ENCODE measurements around the gene TSKU.
A peak's percentile ranks its signal among the peaks of the same experiment; 100 is the strongest.

Gene TSKU

DNA sequence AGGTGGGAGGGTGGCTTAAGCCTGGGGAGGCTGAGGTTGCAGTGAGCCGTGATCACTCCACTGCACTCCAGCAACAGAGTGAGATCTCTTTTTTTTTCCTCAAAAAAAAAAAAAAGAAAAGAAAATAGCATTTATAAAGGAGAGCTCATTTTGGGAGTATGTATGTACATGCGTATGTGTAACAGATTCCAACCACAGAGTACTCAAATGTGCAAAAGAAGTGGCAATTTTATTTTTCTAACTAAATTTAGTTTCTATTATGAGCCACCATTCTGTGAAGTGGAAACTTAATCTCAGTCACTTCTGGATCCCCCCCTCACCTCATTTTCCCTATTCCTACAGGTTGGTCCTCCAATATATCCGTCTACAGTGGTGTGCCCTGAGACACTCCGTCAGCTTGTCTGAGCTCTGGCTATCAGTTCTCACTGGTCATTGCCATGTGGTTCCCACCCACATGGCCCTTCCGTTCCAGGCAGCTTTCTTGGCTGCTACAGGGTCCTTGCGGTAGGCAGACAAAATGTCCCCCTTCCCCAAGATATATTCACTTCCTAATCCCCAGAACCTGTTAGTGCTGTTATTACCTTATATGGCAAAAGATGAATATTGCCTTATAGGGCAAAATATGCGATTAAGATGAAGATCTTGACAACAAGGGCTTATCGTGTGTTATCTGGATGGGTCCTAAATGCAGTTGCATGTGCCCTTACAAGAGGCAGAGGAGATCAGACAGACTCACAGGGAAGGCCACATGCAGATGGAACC lies 35.8 kb upstream of the TSKU start:
- TF ChIP-seq GATA3 (IDR thresholded peaks at IDR 0.05; ENCODE audit: low read depth, low read length), result peak; percentile 17; the same call in 1 of the 2 replicates
- TF ChIP-seq GATA2 (IDR thresholded peaks at IDR 0.05; ENCODE audit: low read depth, low read length), result no peak; the same call in 1 of the 2 replicates

- TF ChIP-seq GATA3 (IDR thresholded peaks at IDR 0.05; ENCODE audit: low read depth, low read length), result no peak
- TF ChIP-seq GATA2 (IDR thresholded peaks at IDR 0.05; ENCODE audit: low read depth, low read length), result no peak
These were observed 35.0 kb upstream of the TSKU start for GRCh38 chr11:76747915-76748860.

DNA sequence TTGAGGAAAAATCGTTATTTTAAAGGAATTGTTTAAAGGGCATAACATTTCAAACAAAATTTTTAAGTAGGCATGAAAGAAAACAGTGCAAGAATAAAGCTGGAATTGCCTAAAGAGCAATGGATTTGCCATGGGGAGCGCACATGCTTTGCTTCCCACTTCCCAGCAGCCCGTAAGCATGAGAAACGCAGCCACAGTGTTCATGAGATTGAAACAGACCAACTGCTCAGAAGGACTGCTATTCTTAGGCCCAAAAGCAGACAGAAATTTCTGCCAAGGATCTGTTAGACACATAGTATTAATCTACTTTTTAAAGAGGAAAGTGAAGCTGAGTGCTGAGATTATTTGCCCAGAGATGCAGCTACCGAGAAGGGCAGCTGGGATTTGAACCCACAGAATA lies 34.2 kb upstream of the TSKU start:
- TF ChIP-seq GATA2 (IDR thresholded peaks at IDR 0.05; ENCODE audit: low read depth, low read length), result no peak
- TF ChIP-seq GATA3 (IDR thresholded peaks at IDR 0.05; ENCODE audit: low read depth, low read length), result no peak

DNA sequence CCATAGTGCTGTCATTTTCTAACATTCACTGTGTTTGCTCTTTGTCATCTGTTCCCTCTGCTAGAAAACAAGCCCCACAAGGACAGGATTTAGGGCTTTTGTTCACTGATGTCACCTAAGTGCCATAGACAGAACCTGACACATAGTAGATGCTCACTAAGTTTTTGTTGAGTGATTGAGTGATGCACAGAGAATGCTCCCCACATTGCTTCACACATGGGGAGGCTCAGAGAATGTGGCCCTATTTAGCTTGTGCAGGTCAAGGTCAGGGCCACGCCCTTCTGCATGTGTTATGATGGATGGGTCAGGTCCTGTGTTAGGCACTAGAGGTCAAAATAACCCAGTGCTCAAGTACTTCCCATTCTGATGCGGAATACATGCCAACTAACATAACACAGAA lies 33.1 kb upstream of the TSKU start:
- TF ChIP-seq GATA3 (IDR thresholded peaks at IDR 0.05; ENCODE audit: low read depth, low read length), result no peak
- TF ChIP-seq GATA2 (IDR thresholded peaks at IDR 0.05; ENCODE audit: low read depth, low read length), result no peak

GRCh38 chr11:76750746-76751145 lies 32.4 kb upstream of the TSKU start:
- TF ChIP-seq GATA2 (IDR thresholded peaks at IDR 0.05; ENCODE audit: low read depth, low read length), result no peak
- TF ChIP-seq GATA3 (IDR thresholded peaks at IDR 0.05; ENCODE audit: low read depth, low read length), result no peak

GRCh38 chr11:76752321-76753143 lies 30.6 kb upstream of the TSKU start:
- TF ChIP-seq GATA3 (IDR thresholded peaks at IDR 0.05; ENCODE audit: low read depth, low read length) (no peak), GATA2 (IDR thresholded peaks at IDR 0.05; ENCODE audit: low read depth, low read length) (no peak)

DNA sequence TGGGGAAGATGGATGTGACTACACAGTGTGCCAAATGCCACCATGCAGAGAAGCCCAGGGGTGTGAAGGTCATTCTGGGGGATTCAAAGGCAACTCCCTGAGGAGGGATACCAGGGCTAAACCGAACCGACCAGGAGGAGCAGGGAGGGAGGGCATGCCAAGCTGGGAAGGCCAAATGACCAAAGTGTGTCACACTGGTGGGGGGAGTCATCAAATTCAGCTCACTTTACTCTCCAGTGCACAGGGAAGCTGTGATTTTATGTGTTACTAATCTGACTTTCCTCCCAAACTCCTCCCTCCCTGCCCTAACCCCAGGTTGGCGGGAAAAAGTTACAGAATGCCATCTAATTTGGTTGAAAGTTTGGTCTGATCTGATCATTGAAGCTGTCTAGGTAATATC lies 29.7 kb upstream of the TSKU start:
- no peak for TF ChIP-seq GATA2 (IDR thresholded peaks at IDR 0.05; ENCODE audit: low read depth, low read length)
- TF ChIP-seq GATA3 (IDR thresholded peaks at IDR 0.05; ENCODE audit: low read depth, low read length), result no peak

- TF ChIP-seq GATA3 (IDR thresholded peaks at IDR 0.05; ENCODE audit: low read depth, low read length) (no peak), GATA2 (IDR thresholded peaks at IDR 0.05; ENCODE audit: low read depth, low read length) (no peak)
These were observed 29.2 kb upstream of the TSKU start for GRCh38 chr11:76753950-76754349.

- TF ChIP-seq GATA3 (IDR thresholded peaks at IDR 0.05; ENCODE audit: low read depth, low read length), result no peak
- no peak for TF ChIP-seq GATA2 (IDR thresholded peaks at IDR 0.05; ENCODE audit: low read depth, low read length)
These were observed 26.8 kb upstream of the TSKU start for GRCh38 chr11:76756341-76756741.

GRCh38 chr11:76758311-76758710 lies 24.8 kb upstream of the TSKU start:
- TF ChIP-seq GATA3 (IDR thresholded peaks at IDR 0.05; ENCODE audit: low read depth, low read length) (no peak), GATA2 (IDR thresholded peaks at IDR 0.05; ENCODE audit: low read depth, low read length) (no peak)

- no peak for TF ChIP-seq GATA2 (IDR thresholded peaks at IDR 0.05; ENCODE audit: low read depth, low read length)
- no peak for TF ChIP-seq GATA3 (IDR thresholded peaks at IDR 0.05; ENCODE audit: low read depth, low read length)
These were observed 24.1 kb upstream of the TSKU start for GRCh38 chr11:76759092-76759491.

DNA sequence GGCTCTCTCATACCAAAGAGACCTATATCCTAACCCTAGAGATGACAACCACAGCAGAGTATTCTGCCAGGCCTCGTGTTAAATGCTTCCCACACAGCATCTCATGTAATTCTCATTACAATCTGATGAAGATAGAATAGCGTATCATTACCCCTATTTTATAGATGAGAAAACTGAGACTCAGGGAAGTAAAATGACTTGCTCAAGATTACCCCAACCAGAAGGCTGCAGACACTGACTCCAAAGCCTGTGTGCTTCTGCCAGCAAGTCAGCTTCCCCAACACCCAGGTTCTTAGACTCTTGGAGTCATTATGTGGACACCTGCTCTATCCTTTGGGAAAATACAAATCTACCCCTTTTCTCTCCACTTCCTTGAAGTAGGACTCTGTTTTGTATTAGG lies 23.6 kb upstream of the TSKU start:
- TF ChIP-seq GATA2 (IDR thresholded peaks at IDR 0.05; ENCODE audit: low read depth, low read length) (no peak), GATA3 (IDR thresholded peaks at IDR 0.05; ENCODE audit: low read depth, low read length) (no peak)

DNA sequence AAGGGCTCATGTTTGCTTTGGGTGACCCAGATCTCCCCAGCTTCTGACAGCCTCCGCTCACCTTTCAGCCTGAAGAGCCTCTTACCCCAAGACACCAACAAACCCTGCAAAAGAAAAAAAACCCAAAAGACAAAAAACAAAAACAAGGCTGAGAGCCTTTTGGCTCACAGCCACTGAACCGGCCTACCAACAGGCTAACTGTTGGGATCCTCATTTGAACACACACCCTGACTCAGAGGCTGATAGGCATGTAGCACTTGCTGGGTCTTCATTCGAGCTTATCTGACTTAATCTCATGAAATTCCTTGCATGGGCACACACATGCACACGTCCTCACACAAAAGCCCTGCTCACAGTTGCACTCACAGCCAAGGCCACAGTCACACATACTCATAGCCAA lies 22.9 kb upstream of the TSKU start:
- TF ChIP-seq GATA3 (IDR thresholded peaks at IDR 0.05; ENCODE audit: low read depth, low read length) (no peak), GATA2 (IDR thresholded peaks at IDR 0.05; ENCODE audit: low read depth, low read length) (no peak)

Data from SH-SY5Y (cell line).